ENCODE data around the gene R3HDML. TPM values are rescaled to one million over a fixed set of nuclear protein-coding genes. Genes with fewer than 3 reads are reported as not detected.

Gene R3HDML, protein sequence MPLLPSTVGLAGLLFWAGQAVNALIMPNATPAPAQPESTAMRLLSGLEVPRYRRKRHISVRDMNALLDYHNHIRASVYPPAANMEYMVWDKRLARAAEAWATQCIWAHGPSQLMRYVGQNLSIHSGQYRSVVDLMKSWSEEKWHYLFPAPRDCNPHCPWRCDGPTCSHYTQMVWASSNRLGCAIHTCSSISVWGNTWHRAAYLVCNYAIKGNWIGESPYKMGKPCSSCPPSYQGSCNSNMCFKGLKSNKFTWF
- total RNA-seq: not detected

DNA sequence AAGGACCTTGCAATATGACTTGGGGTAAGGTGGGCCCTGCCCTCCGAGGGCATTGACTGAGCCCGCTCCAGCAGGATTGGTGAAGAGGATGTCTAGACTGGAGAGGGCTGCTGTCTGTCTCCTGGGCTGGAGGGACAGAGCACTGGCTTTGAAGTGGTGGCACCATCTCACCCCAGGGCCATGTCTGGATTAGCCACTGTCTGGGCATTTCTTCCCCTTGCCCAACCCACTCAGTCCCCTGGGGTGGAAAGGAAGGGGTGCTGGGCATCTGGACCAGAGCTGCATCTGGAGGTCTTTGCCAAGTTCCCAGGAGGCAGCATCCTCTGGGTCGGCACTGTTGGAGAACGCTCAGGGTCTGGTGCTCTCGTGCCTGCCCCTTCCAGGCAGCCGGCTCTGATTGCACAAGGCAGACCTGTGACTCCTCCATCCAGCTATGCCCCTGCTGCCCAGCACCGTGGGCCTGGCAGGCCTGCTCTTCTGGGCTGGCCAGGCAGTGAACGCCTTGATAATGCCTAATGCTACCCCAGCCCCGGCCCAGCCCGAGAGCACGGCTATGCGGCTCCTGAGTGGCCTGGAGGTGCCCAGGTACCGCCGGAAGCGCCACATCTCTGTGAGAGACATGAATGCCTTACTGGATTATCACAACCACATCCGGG, at the start of gene R3HDML:
Gene R3HDML (plus strand): TSS at position 319 of the 656 bp plus-strand sequence. CDS start 115 bp downstream, at position 434.
- no peak for TF ChIP-seq EP300 (IDR thresholded peaks at IDR 0.05)
- Histone ChIP-seq H3K36me3 (no peaks in the 10 kb centered on the region), H3K27me3 (peaks cover 0 to 31% of the 10 kb centered on the region in 2 donors), H3K9me3 (no peaks in the 10 kb centered on the region), H3K4me1 (no peaks in the 10 kb centered on the region), H3K4me3 (no peak within 1 kb of the TSS), H3K27ac (no peak within 1 kb of the TSS)
- no peak for DNase-seq (ENCODE audit: low spot score in 2 of 2)
- WGBS, 2 donors: 76 to 77% methylated on average over 10 to 16 of the region's 16 CpGs

DNA sequence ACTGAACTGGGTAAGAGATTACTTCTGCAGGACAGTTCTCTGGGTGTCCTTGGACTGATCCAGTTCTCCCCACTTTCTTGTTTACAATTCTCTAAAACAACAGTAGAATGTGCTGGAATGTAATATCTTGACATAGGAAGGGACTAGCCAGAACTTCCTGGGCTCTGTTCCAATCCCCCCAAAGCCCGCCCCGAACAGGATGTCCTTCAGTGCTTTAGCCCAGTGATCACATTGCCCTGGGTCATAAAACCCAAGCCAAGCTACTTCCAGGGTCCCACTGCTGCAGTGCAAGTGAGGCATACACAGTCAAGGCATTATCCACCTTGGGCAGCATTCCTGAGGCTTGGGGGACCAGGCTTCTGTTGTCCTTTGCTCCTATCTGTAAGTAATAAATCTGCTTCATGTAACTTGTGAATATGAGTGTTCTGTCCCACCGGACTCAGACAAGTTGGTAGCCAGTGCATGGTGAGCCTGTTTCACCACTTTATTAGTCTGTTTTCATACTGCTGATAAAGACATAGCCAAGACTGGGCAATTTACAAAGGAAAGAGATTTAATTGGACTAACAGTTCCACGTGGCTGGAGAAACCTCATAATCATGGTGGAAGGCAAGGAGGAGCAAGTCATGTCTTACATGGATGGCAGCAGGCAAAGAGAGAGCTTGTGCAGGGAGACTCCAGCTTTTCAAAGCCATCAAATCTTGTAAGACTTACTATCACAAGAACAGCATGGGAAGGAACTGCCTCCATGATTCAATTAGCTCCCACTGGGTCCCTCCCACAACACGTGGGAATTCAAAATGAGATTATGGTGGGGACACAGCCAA, 49.4 kb upstream of the R3HDML start:
- no peak for DNase-seq (ENCODE audit: low spot score in 2 of 2)
- Histone ChIP-seq H3K4me3 (no peak overlapping the region), H3K4me1 (no peaks in the 10 kb centered on the region), H3K27me3 (no peaks in the 10 kb centered on the region), H3K36me3 (peaks cover 0 to 43% (median 0%) of the 10 kb centered on the region in 3 donors), H3K27ac (no peak overlapping the region), H3K9me3 (peaks cover 0 to 7% (median 0%) of the 10 kb centered on the region in 4 donors)
- WGBS, 2 donors: 79 to 87% methylated on average over 5 of the region's 5 CpGs
- TF ChIP-seq, protein P1, sequence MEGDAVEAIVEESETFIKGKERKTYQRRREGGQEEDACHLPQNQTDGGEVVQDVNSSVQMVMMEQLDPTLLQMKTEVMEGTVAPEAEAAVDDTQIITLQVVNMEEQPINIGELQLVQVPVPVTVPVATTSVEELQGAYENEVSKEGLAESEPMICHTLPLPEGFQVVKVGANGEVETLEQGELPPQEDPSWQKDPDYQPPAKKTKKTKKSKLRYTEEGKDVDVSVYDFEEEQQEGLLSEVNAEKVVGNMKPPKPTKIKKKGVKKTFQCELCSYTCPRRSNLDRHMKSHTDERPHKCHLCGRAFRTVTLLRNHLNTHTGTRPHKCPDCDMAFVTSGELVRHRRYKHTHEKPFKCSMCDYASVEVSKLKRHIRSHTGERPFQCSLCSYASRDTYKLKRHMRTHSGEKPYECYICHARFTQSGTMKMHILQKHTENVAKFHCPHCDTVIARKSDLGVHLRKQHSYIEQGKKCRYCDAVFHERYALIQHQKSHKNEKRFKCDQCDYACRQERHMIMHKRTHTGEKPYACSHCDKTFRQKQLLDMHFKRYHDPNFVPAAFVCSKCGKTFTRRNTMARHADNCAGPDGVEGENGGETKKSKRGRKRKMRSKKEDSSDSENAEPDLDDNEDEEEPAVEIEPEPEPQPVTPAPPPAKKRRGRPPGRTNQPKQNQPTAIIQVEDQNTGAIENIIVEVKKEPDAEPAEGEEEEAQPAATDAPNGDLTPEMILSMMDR (IDR thresholded peaks at IDR 0.05): no peak
- TF ChIP-seq POLR2A (IDR thresholded peaks at IDR 0.05) (no peak), EP300 (IDR thresholded peaks at IDR 0.05) (no peak)

DNA sequence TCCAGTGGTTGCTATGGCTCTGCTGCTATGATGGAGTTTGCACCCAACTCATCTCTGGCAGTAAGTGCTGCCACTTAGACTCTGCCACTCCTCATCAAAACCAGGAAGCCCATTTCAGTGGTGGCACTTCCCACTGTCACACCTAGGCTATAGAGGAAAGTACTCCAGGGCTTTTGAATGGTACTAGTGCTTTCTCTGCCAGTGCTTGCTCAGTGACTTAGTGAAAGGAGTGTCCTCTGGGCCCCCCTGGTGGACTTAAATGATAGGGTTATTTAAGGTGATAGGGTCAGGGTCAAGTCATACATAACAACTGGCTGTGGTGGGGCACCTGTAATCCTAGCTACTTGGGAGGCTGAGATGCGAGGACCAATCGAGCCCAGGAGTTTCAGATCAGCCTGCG, 48.6 kb upstream of the R3HDML start:
- H3K27ac ChIP-seq: no peak overlapping the region
- peaks cover 0 to 48% (median 0%) of the 10 kb centered on the region in 3 donors for H3K36me3 ChIP-seq
- WGBS, 2 donors: 92 to 99% methylated on average over 3 of the region's 3 CpGs
- H3K4me1 ChIP-seq: no peaks in the 10 kb centered on the region
- DNase-seq (ENCODE audit: low spot score in 2 of 2): no peak
- peaks cover 0 to 7% (median 0%) of the 10 kb centered on the region in 4 donors for H3K9me3 ChIP-seq
- TF ChIP-seq POLR2A (IDR thresholded peaks at IDR 0.05) (no peak), EP300 (IDR thresholded peaks at IDR 0.05) (no peak)
- TF ChIP-seq, protein P1 (IDR thresholded peaks at IDR 0.05): no peak
- no peak overlapping the region for H3K4me3 ChIP-seq
- no peaks in the 10 kb centered on the region for H3K27me3 ChIP-seq

DNA sequence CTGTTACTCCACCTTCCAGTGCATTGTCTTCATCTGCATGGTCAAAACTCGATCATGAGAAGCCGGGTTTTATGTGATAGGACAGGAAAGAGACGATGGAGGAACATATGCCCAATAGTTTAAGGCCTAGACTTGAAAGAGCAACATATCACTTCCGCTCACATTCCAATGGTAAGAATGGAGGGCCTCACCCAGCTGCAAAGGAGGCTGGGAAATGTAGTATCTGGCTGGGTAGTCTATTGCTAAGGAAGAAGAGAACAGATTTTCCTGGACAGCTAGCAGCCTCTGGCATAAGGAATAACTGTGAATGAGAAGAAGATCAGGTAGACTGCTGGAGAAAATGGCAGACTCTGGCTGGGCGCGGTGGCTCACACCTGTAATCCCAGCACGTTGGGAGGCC, 45.1 kb upstream of the R3HDML start:
- no peak for DNase-seq (ENCODE audit: low spot score in 2 of 2)
- TF ChIP-seq EP300 (IDR thresholded peaks at IDR 0.05) (no peak), POLR2A (IDR thresholded peaks at IDR 0.05) (no peak)
- TF ChIP-seq, protein P1 (IDR thresholded peaks at IDR 0.05): no peak
- WGBS, 2 donors: 90 to 91% methylated on average over 7 of the region's 7 CpGs
- Histone ChIP-seq H3K4me1 (no peaks in the 10 kb centered on the region), H3K36me3 (peaks cover 0 to 48% (median 0%) of the 10 kb centered on the region in 3 donors), H3K4me3 (no peak overlapping the region), H3K27ac (no peak overlapping the region), H3K9me3 (peaks cover 0 to 7% (median 0%) of the 10 kb centered on the region in 4 donors), H3K27me3 (no peaks in the 10 kb centered on the region)

DNA sequence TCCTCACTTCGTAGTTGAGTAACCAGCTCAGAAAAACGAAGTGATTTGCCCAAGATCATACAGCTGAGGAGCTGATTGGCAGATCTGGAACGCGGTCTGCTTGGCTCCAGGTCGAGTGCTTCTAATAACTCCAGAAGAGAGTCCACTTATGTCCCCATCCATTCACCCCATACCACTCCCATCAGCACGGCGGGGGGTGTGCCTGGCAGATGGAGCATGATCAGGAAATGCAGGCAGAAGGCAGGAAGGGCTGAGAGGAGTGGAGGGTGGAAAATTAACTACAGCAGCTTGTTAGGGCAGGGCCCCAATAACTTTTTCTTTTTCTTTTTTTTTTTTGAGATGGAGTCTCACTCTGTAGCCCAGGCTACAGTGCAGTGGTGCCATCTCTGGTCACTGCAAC, 40.8 kb upstream of the R3HDML start:
- no peak for DNase-seq (ENCODE audit: low spot score in 2 of 2)
- H3K36me3 ChIP-seq: peaks cover 0 to 24% (median 0%) of the 10 kb centered on the region in 3 donors
- WGBS, 2 donors: 79 to 84% methylated on average over 7 of the region's 7 CpGs
- H3K27ac ChIP-seq: no peak overlapping the region
- H3K27me3 ChIP-seq: no peaks in the 10 kb centered on the region
- TF ChIP-seq, protein P1 (IDR thresholded peaks at IDR 0.05): no peak
- TF ChIP-seq POLR2A (IDR thresholded peaks at IDR 0.05): no peak
- no peak for TF ChIP-seq EP300 (IDR thresholded peaks at IDR 0.05)
- H3K4me3 ChIP-seq: no peak overlapping the region
- H3K4me1 ChIP-seq: no peaks in the 10 kb centered on the region
- no peaks in the 10 kb centered on the region for H3K9me3 ChIP-seq

All from tibial nerve (tissue), 4 donors.